GM19463 (cell line): ENCODE measurements around the gene SHLD3.
"Not testable (repeated sequence)": the region's sequence is repeated elsewhere in the genome, so short reads cannot be mapped to it uniquely, and the experiment has no call there.

Source experiments
- ATAC-seq: cut with Tn5 transposase; IDR thresholded peaks from one replicate; pipeline ENCODE4 v1.9.1; 2021; ENCODE audit warnings: mild to moderate bottlenecking, moderate library complexity; ENCODE audit not compliant: unreplicated experiment

Gene SHLD3

DNA sequence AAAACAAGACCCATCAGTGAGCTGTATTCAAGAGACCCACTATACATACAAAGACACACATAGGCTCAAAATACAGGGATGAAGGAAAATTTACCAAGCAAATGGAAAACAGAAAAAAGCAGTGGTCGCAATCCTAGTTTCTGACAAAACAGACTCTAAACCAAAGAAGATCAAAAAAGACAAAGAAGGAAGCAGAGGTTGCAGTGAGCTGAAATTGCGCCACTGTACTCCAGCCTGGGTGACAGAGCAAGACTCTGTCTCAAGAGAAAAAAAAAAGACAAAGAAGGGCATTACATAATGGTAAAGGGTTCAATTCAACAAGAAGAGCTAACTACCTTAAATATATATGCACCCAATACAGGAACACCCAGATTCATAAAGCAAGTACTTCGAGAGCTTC is 51.2 kb downstream of the SHLD3 start:
- ATAC-seq = not testable (repeated sequence)
